ENCODE data around the gene TBC1D22A. TPM values are rescaled to one million over a fixed set of nuclear protein-coding genes. Genes with fewer than 3 reads are reported as not detected.

TBC1D22A gene
- polyA plus RNA-seq, 1 donor from 2014 or later: 9.3 TPM

GRCh38 chr22:47168900-47169800, 406.7 kb downstream of the TBC1D22A start:
- no peak overlapping the region for H3K4me2 ChIP-seq (ENCODE audit: low read length)
- H3K9me3 ChIP-seq (ENCODE audit: low read length): no peaks in the 10 kb centered on the region
- no peak overlapping the region for H3K4me3 ChIP-seq (ENCODE audit: low read length)
- H2AFZ ChIP-seq (ENCODE audit: low read depth, low read length): no peak overlapping the region
- TF ChIP-seq CTCF (IDR thresholded peaks at IDR 0.05; ENCODE audit: poor library complexity, severe bottlenecking): no peak
- TF ChIP-seq TAF1 (IDR thresholded peaks at IDR 0.05; ENCODE audit: low read depth): no peak
- no peak for TF ChIP-seq EZH2 (IDR thresholded peaks at IDR 0.05; ENCODE audit: borderline replicate concordance, insufficient read depth, low read length, poor library complexity, severe bottlenecking)
- TF ChIP-seq MXI1 (conservative IDR thresholded peaks at IDR 0.05; ENCODE audit: poor library complexity, severe bottlenecking): no peak
- TF ChIP-seq RAD21 (conservative IDR thresholded peaks at IDR 0.05): no peak
- TF ChIP-seq POLR2AphosphoS5 (IDR thresholded peaks at IDR 0.05): no peak
- TF ChIP-seq EP300 (conservative IDR thresholded peaks at IDR 0.05; ENCODE audit: poor library complexity, severe bottlenecking): no peak
- no peak for TF ChIP-seq REST (IDR thresholded peaks at IDR 0.05; ENCODE audit: borderline replicate concordance)
- TF ChIP-seq SMC3 (conservative IDR thresholded peaks at IDR 0.05; ENCODE audit: poor library complexity): no peak
- no peaks in the 10 kb centered on the region for H3F3A ChIP-seq (ENCODE audit: insufficient read depth, low read length, poor library complexity, severe bottlenecking)
- no peak overlapping the region for H3K27ac ChIP-seq (ENCODE audit: low read length)
- H3K79me2 ChIP-seq (replicated peaks; ENCODE audit: insufficient read depth, low read length): no peaks in the 10 kb centered on the region
- H3K27me3 ChIP-seq (ENCODE audit: insufficient read depth, low read depth, low read length): no peaks in the 10 kb centered on the region
- no peak overlapping the region for H3K9ac ChIP-seq (ENCODE audit: low read length)
- no peaks in the 10 kb centered on the region for H3K36me3 ChIP-seq (ENCODE audit: insufficient read depth, low read length)
- no peaks in the 10 kb centered on the region for H4K20me1 ChIP-seq (ENCODE audit: insufficient read depth)
- H3K9me2 ChIP-seq (ENCODE audit: insufficient read depth, low read length): no peaks in the 10 kb centered on the region

GRCh38 chr22:47169801-47170140, 407.3 kb downstream of the TBC1D22A start:
- Histone ChIP-seq H3K27me3 (ENCODE audit: insufficient read depth, low read depth, low read length) (no peaks in the 10 kb centered on the region), H3K9me3 (ENCODE audit: low read length) (no peaks in the 10 kb centered on the region), H3K36me3 (ENCODE audit: insufficient read depth, low read length) (no peaks in the 10 kb centered on the region), H3F3A (ENCODE audit: insufficient read depth, low read length, poor library complexity, severe bottlenecking) (no peaks in the 10 kb centered on the region), H3K4me2 (ENCODE audit: low read length) (no peak overlapping the region), H3K9me2 (ENCODE audit: insufficient read depth, low read length) (no peaks in the 10 kb centered on the region), H3K79me2 (replicated peaks; ENCODE audit: insufficient read depth, low read length) (no peaks in the 10 kb centered on the region), H3K27ac (ENCODE audit: low read length) (no peak overlapping the region), H3K4me3 (ENCODE audit: low read length) (no peak overlapping the region), H4K20me1 (ENCODE audit: insufficient read depth) (no peaks in the 10 kb centered on the region), H2AFZ (ENCODE audit: low read depth, low read length) (no peak overlapping the region), H3K9ac (ENCODE audit: low read length) (no peak overlapping the region)
- TF ChIP-seq EP300 (conservative IDR thresholded peaks at IDR 0.05; ENCODE audit: poor library complexity, severe bottlenecking) (no peak), SMC3 (conservative IDR thresholded peaks at IDR 0.05; ENCODE audit: poor library complexity) (no peak), REST (IDR thresholded peaks at IDR 0.05; ENCODE audit: borderline replicate concordance) (no peak), TAF1 (IDR thresholded peaks at IDR 0.05; ENCODE audit: low read depth) (no peak), CTCF (IDR thresholded peaks at IDR 0.05; ENCODE audit: poor library complexity, severe bottlenecking) (no peak), RAD21 (conservative IDR thresholded peaks at IDR 0.05) (no peak), EZH2 (IDR thresholded peaks at IDR 0.05; ENCODE audit: borderline replicate concordance, insufficient read depth, low read length, poor library complexity, severe bottlenecking) (no peak), POLR2AphosphoS5 (IDR thresholded peaks at IDR 0.05) (no peak), MXI1 (conservative IDR thresholded peaks at IDR 0.05; ENCODE audit: poor library complexity, severe bottlenecking) (no peak)
